ELF-1 (cell line): ENCODE data around the gene TRPT1.

Experiments used
- DNase-seq: peaks from one replicate; pipeline ENCODE4 v3.0.0-alpha.2; 2016; ENCODE audit warnings: low read depth, low spot score

The TRPT1 gene

GRCh38 chr11:64208796-64209562 is 17.0 kb downstream of the TRPT1 start:
- no peak for DNase-seq

GRCh38 chr11:64208086-64208795 is 17.7 kb downstream of the TRPT1 start:
- DNase-seq: no peak

GRCh38 chr11:64207256-64208085 is 18.5 kb downstream of the TRPT1 start:
- no peak for DNase-seq

- no peak for DNase-seq
These were observed 19.3 kb downstream of the TRPT1 start, which contains the start of gene FERMT3 for GRCh38 chr11:64206457-64207255. TSS of gene FERMT3 (plus strand) at chr11:64206721. CDS start at chr11:64207365, 644 bp downstream.

DNA sequence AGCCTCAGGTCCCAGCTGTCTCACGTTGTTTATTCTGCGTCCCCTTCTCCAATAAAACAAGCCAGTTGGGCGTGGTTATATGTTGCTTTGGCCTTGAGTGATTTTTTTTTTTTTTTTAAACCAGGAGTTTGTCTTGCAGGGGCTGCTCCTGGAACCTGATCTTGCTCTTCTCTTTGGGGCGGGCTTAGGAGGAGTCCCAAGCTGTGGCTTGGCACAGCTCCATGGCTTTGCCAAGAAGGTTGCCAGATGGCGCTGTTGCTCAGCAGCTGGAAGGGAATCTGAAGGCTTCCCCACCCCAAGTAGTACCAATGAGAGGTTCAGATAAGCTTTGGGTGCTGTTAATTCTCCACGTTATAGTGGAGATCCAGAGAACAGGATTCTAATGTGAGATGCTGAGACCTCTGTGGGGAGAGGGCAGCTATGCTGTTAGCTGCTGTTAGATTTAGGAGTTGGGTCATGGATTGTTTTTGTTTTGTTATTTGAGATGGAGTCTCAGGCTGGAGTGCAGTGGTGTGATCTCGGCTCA is 21.5 kb downstream of the TRPT1 start:
- DNase-seq: peak; percentile 75

- no peak for DNase-seq
These were observed 21.9 kb downstream of the TRPT1 start for GRCh38 chr11:64204080-64204440.

- DNase-seq: no peak
These were observed 22.4 kb downstream of the TRPT1 start for GRCh38 chr11:64203421-64204079.

GRCh38 chr11:64202992-64203391 is 23.0 kb downstream of the TRPT1 start:
- no peak for DNase-seq

DNA sequence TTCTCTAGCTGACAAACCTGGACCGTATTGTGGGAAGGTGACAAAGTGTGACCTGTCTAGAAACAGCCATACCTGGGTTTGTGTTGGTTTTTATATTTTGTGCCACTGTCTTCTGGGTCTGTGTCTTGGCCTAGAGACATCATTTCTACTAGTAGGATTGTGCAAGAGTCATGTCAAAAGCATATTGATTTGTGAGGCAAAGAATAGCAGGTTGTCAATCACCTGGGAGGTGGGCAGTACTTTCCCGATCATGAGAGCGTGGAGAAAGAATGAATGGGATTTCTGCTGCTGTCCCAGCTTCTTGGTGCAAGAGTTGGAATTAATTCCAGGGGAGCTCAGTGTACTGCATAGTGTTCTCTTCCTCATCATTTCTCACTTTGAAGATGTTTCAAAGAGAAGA is 24.4 kb downstream of the TRPT1 start:
- no peak for DNase-seq

DNA sequence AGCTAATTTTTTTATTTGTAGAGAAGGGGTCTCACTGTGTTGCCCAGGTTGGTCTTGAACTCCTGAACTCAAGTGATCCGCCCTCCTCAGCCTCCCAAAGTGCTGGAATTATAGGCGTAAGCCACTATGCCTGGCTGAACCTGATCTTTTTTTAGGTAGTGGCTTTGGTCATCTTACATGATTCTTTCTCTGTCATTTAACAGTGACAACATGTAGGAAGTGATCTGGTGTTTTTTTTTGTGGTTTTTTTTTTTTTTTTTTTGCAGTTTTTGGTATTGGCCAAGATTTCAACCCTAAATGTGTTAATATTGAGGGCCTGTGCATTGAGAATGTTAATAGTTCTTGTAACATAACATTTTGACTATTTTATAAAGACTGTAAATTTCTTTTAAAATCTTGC is 27.5 kb downstream of the TRPT1 start:
- no peak for DNase-seq

GRCh38 chr11:64196626-64197025 is 29.4 kb downstream of the TRPT1 start:
- no peak for DNase-seq

DNA sequence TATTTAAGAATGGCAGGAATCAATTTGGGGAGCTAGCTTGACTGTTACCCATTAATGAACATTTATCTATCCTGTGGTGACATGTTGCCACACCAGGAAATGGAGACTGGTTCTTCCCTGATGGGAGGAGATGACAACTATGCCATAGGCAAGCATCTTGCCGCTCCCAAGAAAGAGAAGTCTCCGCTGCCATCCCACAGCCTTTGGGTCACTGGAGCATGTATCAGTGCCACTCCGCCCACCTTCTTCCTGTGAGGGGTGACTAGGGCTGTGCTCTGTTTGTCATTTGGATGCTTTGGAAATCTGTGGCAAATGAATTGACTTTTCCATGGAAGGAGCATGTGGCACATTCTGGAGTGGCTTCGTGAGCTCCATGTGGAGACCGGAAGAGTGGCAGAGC is 33.6 kb downstream of the TRPT1 start:
- no peak for DNase-seq

DNA sequence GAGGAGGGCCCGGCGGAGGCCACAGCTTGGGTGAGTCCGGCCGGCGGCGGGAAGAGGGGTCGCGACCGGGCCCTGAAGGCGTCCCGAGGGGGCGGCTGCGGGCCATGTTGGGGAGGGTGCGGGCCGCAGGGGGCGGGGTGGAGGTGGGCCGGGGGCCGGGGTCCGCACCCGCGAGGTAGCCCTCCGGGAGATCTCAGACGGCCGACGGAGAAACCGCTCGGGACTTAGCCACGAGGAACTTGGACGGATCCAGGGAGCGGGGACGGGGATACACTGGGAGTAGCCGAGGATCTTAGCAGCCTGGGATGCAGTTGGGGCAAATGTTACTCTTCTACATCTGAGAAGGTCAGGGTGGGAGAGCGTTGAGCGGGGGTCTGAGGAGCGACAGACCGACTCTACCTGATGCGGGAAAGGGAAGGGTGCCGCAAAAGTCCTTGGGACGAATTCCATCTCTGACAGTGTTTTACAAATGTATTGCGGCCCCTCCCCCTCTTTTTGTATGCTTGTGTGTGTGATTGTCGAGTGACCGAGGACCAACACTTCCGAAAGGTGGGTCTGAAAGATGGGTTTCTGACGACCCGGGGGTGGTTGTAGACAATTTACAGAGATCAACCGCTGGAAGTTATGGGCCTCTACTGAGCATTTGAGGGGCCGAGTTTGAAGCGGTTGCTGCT is 39.4 kb downstream of the TRPT1 start:
- DNase-seq: no peak

- DNase-seq: peak; percentile 100
These were observed 40.1 kb downstream of the TRPT1 start, which contains the start of gene STIP1 for GRCh38 chr11:64185693-64186491. TSS of gene STIP1 (plus strand) at chr11:64186171. CDS start at chr11:64186262, 91 bp downstream.

DNA sequence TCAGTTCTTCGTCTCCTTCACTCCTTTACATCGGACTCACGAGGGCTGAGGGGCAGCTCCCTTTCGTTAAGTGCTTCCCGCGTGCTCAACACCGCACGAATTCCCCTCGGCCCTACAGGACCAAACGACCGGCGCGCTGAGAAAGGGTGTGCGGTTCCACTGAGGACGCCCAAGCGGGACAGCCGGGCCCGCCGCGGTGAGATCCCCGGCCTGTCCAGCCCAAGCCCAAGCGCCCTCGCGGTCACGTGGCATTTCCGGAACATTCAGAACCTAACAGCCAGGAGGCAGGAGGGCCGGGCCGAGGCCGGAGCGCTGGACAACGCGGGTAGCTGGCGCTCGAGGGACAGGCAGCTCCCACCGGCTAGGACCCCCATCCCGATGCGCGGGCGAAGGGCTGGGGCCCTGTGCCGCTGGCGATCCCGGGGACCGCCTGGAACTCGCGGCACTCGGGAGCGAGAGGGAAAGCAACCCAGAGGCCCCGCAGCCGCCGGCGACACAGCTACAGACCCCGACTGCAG is 40.8 kb downstream of the TRPT1 start:
- no peak for DNase-seq

DNA sequence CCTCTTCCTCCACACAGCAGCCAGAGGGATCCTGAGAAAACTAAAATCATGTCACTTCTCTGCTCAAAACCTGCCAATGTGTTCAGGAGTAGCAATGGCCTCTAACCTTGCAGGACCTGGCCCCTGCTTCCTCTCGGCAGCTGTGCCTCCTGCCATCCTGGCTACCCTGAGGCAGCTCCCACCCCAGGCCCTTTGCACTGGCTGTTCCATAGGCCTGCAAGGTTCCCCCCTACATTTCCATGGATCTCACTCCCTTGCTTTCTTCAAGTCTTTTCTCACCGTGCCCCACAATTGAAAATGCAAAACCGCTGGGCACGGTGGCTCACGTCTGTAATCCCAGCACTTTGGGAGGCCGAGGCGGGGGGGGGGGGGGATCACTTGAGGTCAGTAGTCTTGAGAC is 42.1 kb downstream of the TRPT1 start:
- DNase-seq: no peak

DNA sequence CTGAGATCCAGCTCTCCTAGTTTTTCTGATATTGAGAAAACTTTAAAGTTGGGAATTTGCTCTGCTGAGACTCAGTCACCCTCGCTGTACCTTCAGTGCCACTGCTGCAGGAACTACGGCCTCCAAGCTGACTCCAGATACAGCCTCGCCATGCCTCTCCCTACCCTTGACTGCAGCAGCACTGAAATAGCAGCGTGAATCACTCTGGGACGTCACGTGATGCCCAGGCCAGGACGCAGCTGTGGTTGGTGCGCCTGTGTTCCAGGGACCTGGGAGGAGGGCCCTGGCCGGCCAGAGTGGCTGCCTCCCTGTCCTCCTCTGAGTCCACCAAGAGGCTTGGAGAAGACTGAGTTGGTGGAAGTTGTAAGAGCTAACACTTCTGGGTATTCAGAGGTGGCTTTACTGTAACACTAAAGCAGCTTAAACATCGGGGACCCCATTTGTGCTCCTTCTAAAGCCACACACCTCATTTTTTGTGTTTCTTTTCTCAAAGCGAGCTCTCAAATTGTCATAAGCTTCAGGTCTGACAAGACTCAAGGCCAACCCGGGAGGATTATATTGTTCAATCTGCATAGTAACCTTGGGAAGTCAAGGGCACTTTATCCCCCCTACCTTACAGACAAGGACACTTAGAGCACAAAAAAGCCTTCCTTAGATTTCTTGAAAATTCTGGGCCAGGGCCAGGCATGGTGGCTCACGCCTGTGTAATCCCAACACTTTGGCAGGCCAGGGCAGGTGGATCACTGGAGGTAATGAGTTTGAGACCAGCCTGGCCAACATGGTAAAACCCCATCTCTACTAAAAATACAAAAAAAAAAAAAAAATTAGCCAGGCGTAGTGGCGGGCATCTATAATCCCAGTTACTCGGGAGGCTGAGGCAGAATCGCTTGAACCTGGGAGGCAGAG is 44.2 kb downstream of the TRPT1 start:
- peak; percentile 91 for DNase-seq

DNA sequence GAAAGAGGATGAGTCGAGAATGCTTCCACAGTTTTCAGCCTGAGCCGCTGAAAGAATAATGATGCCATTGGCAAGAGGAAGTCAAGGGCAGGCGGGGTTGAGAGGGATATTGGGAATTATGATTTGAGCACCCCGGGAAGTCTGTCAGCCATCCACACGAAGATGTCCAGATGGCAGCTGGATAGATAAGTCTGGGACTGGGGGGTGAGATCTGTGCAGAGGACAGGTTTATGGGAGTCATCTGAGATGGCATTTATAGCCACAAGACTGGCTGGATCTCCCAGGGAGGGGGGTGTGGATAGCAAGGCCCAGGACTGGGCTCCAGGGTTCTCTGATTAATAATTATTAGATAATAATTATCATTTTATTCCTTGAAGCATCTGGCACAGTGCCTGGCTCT is 45.1 kb downstream of the TRPT1 start:
- no peak for DNase-seq
